ENCODE measurements around the gene DNAH17. TPM values are rescaled to one million over a fixed set of nuclear protein-coding genes. Genes with fewer than 3 reads are reported as not detected.

DNAH17 gene
- total RNA-seq, 2 donors from 2014 or later: 0.13 to 0.64 TPM

DNA sequence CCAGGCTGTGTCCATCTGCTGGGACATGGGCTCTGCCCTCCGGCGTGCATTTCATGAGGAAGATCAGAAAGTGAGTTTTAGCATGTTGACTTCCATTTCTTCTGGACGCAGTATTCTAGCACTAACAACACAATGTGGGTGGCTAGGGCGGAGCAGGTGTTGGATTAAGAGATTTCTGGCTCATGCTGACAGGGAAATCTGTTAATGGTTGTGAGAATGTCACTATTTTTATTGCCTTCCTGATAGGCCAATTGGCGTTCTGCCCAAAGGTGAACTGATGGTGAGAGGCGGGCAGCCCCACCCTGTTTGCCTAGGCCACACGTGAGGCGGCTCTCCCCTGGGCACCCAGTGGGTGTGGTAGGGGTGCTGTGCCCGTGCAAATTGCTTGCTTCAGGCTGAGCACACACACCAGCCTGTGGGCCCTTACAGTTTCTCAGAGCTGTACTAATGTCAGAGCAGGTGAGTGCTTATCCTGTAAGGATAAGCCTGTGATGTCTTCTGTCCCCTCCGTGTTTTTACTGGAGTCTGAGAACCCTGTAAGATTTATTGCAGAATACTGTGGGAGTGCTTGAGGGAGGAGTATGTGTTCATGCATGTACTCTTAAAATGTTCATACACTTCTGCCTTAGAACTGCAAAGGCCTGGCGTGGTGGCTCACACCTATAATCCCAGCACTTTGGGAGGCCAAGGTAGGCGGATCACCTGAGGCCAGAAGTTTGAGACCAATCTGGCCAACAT, 167.8 kb downstream of the DNAH17 start:
- H3K4me1 ChIP-seq (ENCODE audit: control insufficient read depth, insufficient read depth, low read length): peaks cover 6% of the 10 kb centered on the region
- H3K27me3 Mint-ChIP-seq (ENCODE audit: insufficient read depth): no peaks in the 10 kb centered on the region
- no peaks in the 10 kb centered on the region for H3K9me3 Mint-ChIP-seq
- H3K9me3 ChIP-seq (ENCODE audit: control insufficient read depth, low read length): no peaks in the 10 kb centered on the region
- no peak overlapping the region for H3K4me3 ChIP-seq (ENCODE audit: low read length)
- no peak overlapping the region for H3K4me3 Mint-ChIP-seq
- H3K27ac Mint-ChIP-seq: no peak overlapping the region
- H3K9ac ChIP-seq (ENCODE audit: extremely low read depth, low read length, poor library complexity, severe bottlenecking): no peak overlapping the region
- H3K27ac ChIP-seq (ENCODE audit: low read depth, low read length): no peak overlapping the region
- no peak for DNase-seq
- TF ChIP-seq, protein P1, sequence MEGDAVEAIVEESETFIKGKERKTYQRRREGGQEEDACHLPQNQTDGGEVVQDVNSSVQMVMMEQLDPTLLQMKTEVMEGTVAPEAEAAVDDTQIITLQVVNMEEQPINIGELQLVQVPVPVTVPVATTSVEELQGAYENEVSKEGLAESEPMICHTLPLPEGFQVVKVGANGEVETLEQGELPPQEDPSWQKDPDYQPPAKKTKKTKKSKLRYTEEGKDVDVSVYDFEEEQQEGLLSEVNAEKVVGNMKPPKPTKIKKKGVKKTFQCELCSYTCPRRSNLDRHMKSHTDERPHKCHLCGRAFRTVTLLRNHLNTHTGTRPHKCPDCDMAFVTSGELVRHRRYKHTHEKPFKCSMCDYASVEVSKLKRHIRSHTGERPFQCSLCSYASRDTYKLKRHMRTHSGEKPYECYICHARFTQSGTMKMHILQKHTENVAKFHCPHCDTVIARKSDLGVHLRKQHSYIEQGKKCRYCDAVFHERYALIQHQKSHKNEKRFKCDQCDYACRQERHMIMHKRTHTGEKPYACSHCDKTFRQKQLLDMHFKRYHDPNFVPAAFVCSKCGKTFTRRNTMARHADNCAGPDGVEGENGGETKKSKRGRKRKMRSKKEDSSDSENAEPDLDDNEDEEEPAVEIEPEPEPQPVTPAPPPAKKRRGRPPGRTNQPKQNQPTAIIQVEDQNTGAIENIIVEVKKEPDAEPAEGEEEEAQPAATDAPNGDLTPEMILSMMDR (conservative IDR thresholded peaks at IDR 0.05): no peak
- H3K36me3 Mint-ChIP-seq (ENCODE audit: low read depth): peaks cover 42% of the 10 kb centered on the region
- H3K27me3 ChIP-seq (ENCODE audit: control insufficient read depth, insufficient read depth, low read length, poor library complexity, severe bottlenecking): no peaks in the 10 kb centered on the region
- H3K36me3 ChIP-seq (ENCODE audit: control insufficient read depth, insufficient read depth, low read length): peaks cover 64% of the 10 kb centered on the region
- WGBS, 2 experiments (ENCODE audit: insufficient coverage in 1 of 2, insufficient read length in 1 of 2): 91 to 94% methylated on average over 7 to 12 of the region's 12 CpGs
- H3K4me1 Mint-ChIP-seq: peaks cover 19% of the 10 kb centered on the region

- peaks cover 44% of the 10 kb centered on the region for H3K36me3 Mint-ChIP-seq (ENCODE audit: low read depth)
- peaks cover 19% of the 10 kb centered on the region for H3K4me1 Mint-ChIP-seq
- Histone ChIP-seq H3K9me3 (ENCODE audit: control insufficient read depth, low read length) (no peaks in the 10 kb centered on the region), H3K4me3 (ENCODE audit: low read length) (no peak overlapping the region), H3K9ac (ENCODE audit: extremely low read depth, low read length, poor library complexity, severe bottlenecking) (no peak overlapping the region), H3K4me1 (ENCODE audit: control insufficient read depth, insufficient read depth, low read length) (peaks cover 6% of the 10 kb centered on the region), H3K27ac (ENCODE audit: low read depth, low read length) (peak overlapping the region; percentile 11), H3K27me3 (ENCODE audit: control insufficient read depth, insufficient read depth, low read length, poor library complexity, severe bottlenecking) (no peaks in the 10 kb centered on the region), H3K36me3 (ENCODE audit: control insufficient read depth, insufficient read depth, low read length) (peaks cover 64% of the 10 kb centered on the region)
- no peak for DNase-seq
- TF ChIP-seq, protein P1 (conservative IDR thresholded peaks at IDR 0.05): no peak
- no peak overlapping the region for H3K4me3 Mint-ChIP-seq
- H3K27me3 Mint-ChIP-seq (ENCODE audit: insufficient read depth): no peaks in the 10 kb centered on the region
- no peaks in the 10 kb centered on the region for H3K9me3 Mint-ChIP-seq
- 93 to 98% methylated on average over 19 to 23 of the region's 23 CpGs for WGBS, 2 experiments (ENCODE audit: insufficient coverage in 1 of 2, insufficient read length in 1 of 2)
- H3K27ac Mint-ChIP-seq: peak overlapping the region; percentile 80
Observed at GRCh38 chr17:78408476-78409050, 168.6 kb downstream of the DNAH17 start.

- Histone ChIP-seq H3K27me3 (ENCODE audit: control insufficient read depth, insufficient read depth, low read length, poor library complexity, severe bottlenecking) (no peaks in the 10 kb centered on the region), H3K9ac (ENCODE audit: extremely low read depth, low read length, poor library complexity, severe bottlenecking) (no peak overlapping the region), H3K36me3 (ENCODE audit: control insufficient read depth, insufficient read depth, low read length) (peaks cover 64% of the 10 kb centered on the region), H3K27ac (ENCODE audit: low read depth, low read length) (no peak overlapping the region), H3K4me1 (ENCODE audit: control insufficient read depth, insufficient read depth, low read length) (peaks cover 6% of the 10 kb centered on the region), H3K4me3 (ENCODE audit: low read length) (no peak overlapping the region), H3K9me3 (ENCODE audit: control insufficient read depth, low read length) (no peaks in the 10 kb centered on the region)
- TF ChIP-seq, protein P1 (conservative IDR thresholded peaks at IDR 0.05): no peak
- no peaks in the 10 kb centered on the region for H3K9me3 Mint-ChIP-seq
- 81 to 92% methylated on average over 4 to 7 of the region's 7 CpGs for WGBS, 2 experiments (ENCODE audit: insufficient coverage in 1 of 2, insufficient read length in 1 of 2)
- no peak for DNase-seq
- no peak overlapping the region for H3K4me3 Mint-ChIP-seq
- peak overlapping the region; percentile 74 for H3K27ac Mint-ChIP-seq
- peaks cover 19% of the 10 kb centered on the region for H3K4me1 Mint-ChIP-seq
- H3K36me3 Mint-ChIP-seq (ENCODE audit: low read depth): peaks cover 47% of the 10 kb centered on the region
- H3K27me3 Mint-ChIP-seq (ENCODE audit: insufficient read depth): no peaks in the 10 kb centered on the region
Observed at GRCh38 chr17:78407387-78408000, 169.7 kb downstream of the DNAH17 start.

Measured in endodermal cell (in vitro differentiated cells).